ENCODE measurements around the gene CAMK2A.

The CAMK2A gene

GRCh38 chr5:150310246-150310645, 20.7 kb upstream of the CAMK2A start:
- no peak for TF ChIP-seq SPI1 (IDR thresholded peaks at IDR 0.05; ENCODE audit: low read depth, low read length)
- FAIRE-seq (no peak), DNase-seq (ENCODE audit: insufficient read length, low spot score) (no peak)

GRCh38 chr5:150309886-150310239, 20.3 kb upstream of the CAMK2A start:
- DNase-seq (ENCODE audit: insufficient read length, low spot score) (no peak), FAIRE-seq (no peak)
- TF ChIP-seq PAX5 (IDR thresholded peaks at IDR 0.05; ENCODE audit: insufficient read depth, low read length, severe bottlenecking), result no peak
- TF ChIP-seq POLR2AphosphoS5 (IDR thresholded peaks at IDR 0.05; ENCODE audit: low read depth, low read length), result no peak
- TF ChIP-seq POU2F2 (IDR thresholded peaks at IDR 0.05; ENCODE audit: low read depth, low read length), result no peak

GRCh38 chr5:150309101-150309885, 19.7 kb upstream of the CAMK2A start:
- no peak for TF ChIP-seq POLR2A (IDR thresholded peaks at IDR 0.05; ENCODE audit: low read depth, low read length)
- TF ChIP-seq TAF1 (IDR thresholded peaks at IDR 0.05; ENCODE audit: low read depth, low read length), result no peak
- TF ChIP-seq PAX5 (IDR thresholded peaks at IDR 0.05; ENCODE audit: insufficient read depth, low read length, severe bottlenecking), result no peak
- TF ChIP-seq POU2F2 (IDR thresholded peaks at IDR 0.05; ENCODE audit: low read depth, low read length), result no peak
- no peak for TF ChIP-seq POLR2AphosphoS5 (IDR thresholded peaks at IDR 0.05; ENCODE audit: low read depth, low read length)
- TF ChIP-seq SPI1 (IDR thresholded peaks at IDR 0.05; ENCODE audit: low read depth, low read length), result no peak
- DNase-seq (ENCODE audit: insufficient read length, low spot score) (no peak), FAIRE-seq (no peak)

- TF ChIP-seq POU2F2 (IDR thresholded peaks at IDR 0.05; ENCODE audit: low read depth, low read length) (no peak), SPI1 (IDR thresholded peaks at IDR 0.05; ENCODE audit: low read depth, low read length) (no peak)
- FAIRE-seq, result no peak
Measured at GRCh38 chr5:150307617-150308426, 18.2 kb upstream of the CAMK2A start.

GRCh38 chr5:150306775-150307174, 17.2 kb upstream of the CAMK2A start:
- no peak for FAIRE-seq
- TF ChIP-seq TAF1 (IDR thresholded peaks at IDR 0.05; ENCODE audit: low read depth, low read length) (no peak), SPI1 (IDR thresholded peaks at IDR 0.05; ENCODE audit: low read depth, low read length) (no peak), POLR2AphosphoS5 (IDR thresholded peaks at IDR 0.05; ENCODE audit: low read depth, low read length) (no peak), PAX5 (IDR thresholded peaks at IDR 0.05; ENCODE audit: insufficient read depth, low read length, severe bottlenecking) (no peak), POU2F2 (IDR thresholded peaks at IDR 0.05; ENCODE audit: low read depth, low read length) (no peak), POLR2A (IDR thresholded peaks at IDR 0.05; ENCODE audit: low read depth, low read length) (no peak)
- DNase-seq (ENCODE audit: insufficient read length, low spot score), result no peak

More at GRCh38 chr5:150307617-150308426, 18.2 kb upstream of the CAMK2A start:
- no peak for DNase-seq (ENCODE audit: insufficient read length, low spot score)

- peak; percentile 13 for FAIRE-seq
- no peak for DNase-seq (ENCODE audit: insufficient read length, low spot score)
Measured at GRCh38 chr5:150305557-150305956, 16.0 kb upstream of the CAMK2A start.

GRCh38 chr5:150305095-150305494, 15.5 kb upstream of the CAMK2A start:
- FAIRE-seq (no peak), DNase-seq (ENCODE audit: insufficient read length, low spot score) (no peak)
- TF ChIP-seq PAX5 (IDR thresholded peaks at IDR 0.05; ENCODE audit: insufficient read depth, low read length, severe bottlenecking) (no peak), POLR2A (IDR thresholded peaks at IDR 0.05; ENCODE audit: low read depth, low read length) (no peak)

More at GRCh38 chr5:150305557-150305956, 16.0 kb upstream of the CAMK2A start:
- TF ChIP-seq TAF1 (IDR thresholded peaks at IDR 0.05; ENCODE audit: low read depth, low read length), result no peak
- TF ChIP-seq SPI1 (IDR thresholded peaks at IDR 0.05; ENCODE audit: low read depth, low read length), result no peak
- TF ChIP-seq PAX5 (IDR thresholded peaks at IDR 0.05; ENCODE audit: insufficient read depth, low read length, severe bottlenecking), result no peak
- TF ChIP-seq POLR2AphosphoS5 (IDR thresholded peaks at IDR 0.05; ENCODE audit: low read depth, low read length), result no peak
- TF ChIP-seq POU2F2 (IDR thresholded peaks at IDR 0.05; ENCODE audit: low read depth, low read length), result no peak
- TF ChIP-seq POLR2A (IDR thresholded peaks at IDR 0.05; ENCODE audit: low read depth, low read length), result no peak

GRCh38 chr5:150304481-150305081, 15.0 kb upstream of the CAMK2A start:
- DNase-seq (ENCODE audit: insufficient read length, low spot score), result no peak
- FAIRE-seq, result no peak
- TF ChIP-seq PAX5 (IDR thresholded peaks at IDR 0.05; ENCODE audit: insufficient read depth, low read length, severe bottlenecking) (no peak), TAF1 (IDR thresholded peaks at IDR 0.05; ENCODE audit: low read depth, low read length) (no peak), POLR2A (IDR thresholded peaks at IDR 0.05; ENCODE audit: low read depth, low read length) (no peak), POLR2AphosphoS5 (IDR thresholded peaks at IDR 0.05; ENCODE audit: low read depth, low read length) (no peak), SPI1 (IDR thresholded peaks at IDR 0.05; ENCODE audit: low read depth, low read length) (no peak), POU2F2 (IDR thresholded peaks at IDR 0.05; ENCODE audit: low read depth, low read length) (no peak)

- FAIRE-seq, result no peak
- no peak for DNase-seq (ENCODE audit: insufficient read length, low spot score)
- TF ChIP-seq POU2F2 (IDR thresholded peaks at IDR 0.05; ENCODE audit: low read depth, low read length) (no peak), POLR2A (IDR thresholded peaks at IDR 0.05; ENCODE audit: low read depth, low read length) (no peak), TAF1 (IDR thresholded peaks at IDR 0.05; ENCODE audit: low read depth, low read length) (no peak), SPI1 (IDR thresholded peaks at IDR 0.05; ENCODE audit: low read depth, low read length) (no peak), POLR2AphosphoS5 (IDR thresholded peaks at IDR 0.05; ENCODE audit: low read depth, low read length) (no peak), PAX5 (IDR thresholded peaks at IDR 0.05; ENCODE audit: insufficient read depth, low read length, severe bottlenecking) (no peak)
Measured at GRCh38 chr5:150303660-150304386, 14.2 kb upstream of the CAMK2A start.
